Esophagus muscularis mucosa (tissue), 4 donors: ENCODE measurements around the gene NIPSNAP2. TPM values are rescaled to one million over a fixed set of nuclear protein-coding genes. Genes with fewer than 3 reads are reported as not detected.

Experiments
- DNase-seq: peaks from one replicate; pipeline ENCODE4 v3.0.0-alpha.2; 2017; ENCODE audit errors: extremely low spot score
- H3K27ac ChIP-seq, 4 donors: fragments of 200-600 bp; sonication (generic); replicated peaks in 1 of 4; 1 replicate in 3 of 4; 2 replicates in 1 of 4; pipeline ENCODE4 v1.5.1; 2016 to 2019; ENCODE audit warnings: mild to moderate bottlenecking in 1 of 4
- H3K27me3 ChIP-seq, 4 donors: fragments of 200-600 bp; sonication (generic); one replicate each; pipeline versions ENCODE4 v1.5.1 to v1.6.0; 2016 to 2019
- H3K36me3 ChIP-seq, 4 donors: fragments of 200-600 bp; sonication (generic); one replicate each; pipeline ENCODE4 v1.5.1; 2016 to 2019
- H3K4me1 ChIP-seq, 4 donors: fragments of 200-600 bp; sonication (generic); one replicate each; pipeline ENCODE4 v1.5.1; 2016 to 2019
- H3K4me3 ChIP-seq, 4 donors: fragments of 200-600 bp; sonication (generic); 1 replicate in 2 of 4; 2 replicates in 2 of 4; pipeline ENCODE4 v1.5.1; 2016 to 2019; ENCODE audit warnings: mild to moderate bottlenecking in 4 of 4, moderate library complexity in 1 of 4
- H3K9me3 ChIP-seq, 4 donors: fragments of 200-600 bp; sonication (generic); 1 replicate in 3 of 4; 2 replicates in 1 of 4; pipeline ENCODE4 v1.5.1; 2016 to 2019
- EP300 ChIP-seq: sonication (generic); formaldehyde crosslinking; IDR thresholded peaks from one replicate; pipeline ENCODE4 v1.6.1; 2017; ENCODE audit warnings: antibody characterized with exemption
- POLR2A ChIP-seq: fragments of 450-650 bp; IDR thresholded peaks from one replicate; pipeline ENCODE4 v1.6.1; 2017; ENCODE audit warnings: antibody characterized with exemption, moderate library complexity, mild to moderate bottlenecking, low read depth
- POLR2AphosphoS5 ChIP-seq, 2 donors: sonication (generic); formaldehyde crosslinking; IDR thresholded peaks; one replicate each; pipeline ENCODE4 v1.6.1; 2017; ENCODE audit warnings: antibody characterized with exemption in 2 of 2
- WGBS: methylation state at CpG from one replicate; pipeline ENCODE4 v1.1.5; 2018; 5-methylcytosine and 5-hydroxymethylcytosine counted together
- intact Hi-C: fragments of 100-400 bp; cut with DNase I; formaldehyde crosslinking; loops from one replicate; pipeline ENCODE4 v1.15.1; 2023
- total RNA-seq, 4 donors: library from RNA; depleted of rRNA; stranded (reverse); fragments of >200 nt; gene quantifications; one replicate each; pipeline versions ENCODE4 v1.1.0 to v1.2.1, GENCODE V29; 2016
- TF ChIP-seq, protein P1 (sequence below), 3 experiments: fragments of 200-600 bp in 2 of 3; fragments of 450-650 bp in 1 of 3; sonication (generic) in 2 of 3; IDR thresholded peaks; one replicate each; pipeline ENCODE4 v1.5.1; 2017 to 2019; ENCODE audit warnings: antibody characterized with exemption in 3 of 3, mild to moderate bottlenecking in 2 of 3, moderate library complexity in 1 of 3

Gene NIPSNAP2
- total RNA-seq, 4 donors from 2014 or later: 93.3 to 131 (median 116) TPM

DNA sequence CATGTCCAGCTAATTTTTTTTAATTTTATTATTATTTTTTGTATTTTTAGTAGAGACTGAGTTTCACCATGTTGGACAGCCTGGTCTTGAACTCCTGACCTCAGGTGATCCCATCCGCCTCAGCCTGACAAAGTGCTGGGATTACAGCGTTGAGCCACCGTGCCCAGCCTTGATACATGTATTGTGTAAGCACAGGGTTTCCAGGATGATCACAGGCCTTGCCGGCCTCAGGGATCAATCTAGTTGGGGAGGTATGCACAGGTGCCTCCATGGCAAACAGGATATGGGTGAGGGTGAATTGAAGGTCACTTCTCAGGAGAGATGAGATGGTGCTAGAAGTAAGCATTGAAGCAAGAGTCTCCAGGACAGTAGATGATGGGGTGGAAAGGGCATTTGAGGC is 7.2 kb upstream of the NIPSNAP2 start:
- no peak overlapping the region for H3K27ac ChIP-seq
- H3K36me3 ChIP-seq: peaks cover 4 to 37% (median 28%) of the 10 kb centered on the region in 4 donors
- WGBS: 84% methylated on average over 4 of the region's 4 CpGs
- H3K4me1 ChIP-seq: peaks cover 7 to 24% (median 10%) of the 10 kb centered on the region in 4 donors
- no peak for DNase-seq
- no peaks in the 10 kb centered on the region for H3K9me3 ChIP-seq
- no peaks in the 10 kb centered on the region for H3K27me3 ChIP-seq
- TF ChIP-seq EP300 (no peak), POLR2A (no peak), POLR2AphosphoS5 (IDR thresholded peaks at IDR 0.05) (no peak)
- TF ChIP-seq, protein P1, sequence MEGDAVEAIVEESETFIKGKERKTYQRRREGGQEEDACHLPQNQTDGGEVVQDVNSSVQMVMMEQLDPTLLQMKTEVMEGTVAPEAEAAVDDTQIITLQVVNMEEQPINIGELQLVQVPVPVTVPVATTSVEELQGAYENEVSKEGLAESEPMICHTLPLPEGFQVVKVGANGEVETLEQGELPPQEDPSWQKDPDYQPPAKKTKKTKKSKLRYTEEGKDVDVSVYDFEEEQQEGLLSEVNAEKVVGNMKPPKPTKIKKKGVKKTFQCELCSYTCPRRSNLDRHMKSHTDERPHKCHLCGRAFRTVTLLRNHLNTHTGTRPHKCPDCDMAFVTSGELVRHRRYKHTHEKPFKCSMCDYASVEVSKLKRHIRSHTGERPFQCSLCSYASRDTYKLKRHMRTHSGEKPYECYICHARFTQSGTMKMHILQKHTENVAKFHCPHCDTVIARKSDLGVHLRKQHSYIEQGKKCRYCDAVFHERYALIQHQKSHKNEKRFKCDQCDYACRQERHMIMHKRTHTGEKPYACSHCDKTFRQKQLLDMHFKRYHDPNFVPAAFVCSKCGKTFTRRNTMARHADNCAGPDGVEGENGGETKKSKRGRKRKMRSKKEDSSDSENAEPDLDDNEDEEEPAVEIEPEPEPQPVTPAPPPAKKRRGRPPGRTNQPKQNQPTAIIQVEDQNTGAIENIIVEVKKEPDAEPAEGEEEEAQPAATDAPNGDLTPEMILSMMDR (IDR thresholded peaks at IDR 0.05): no peak
- no peak overlapping the region for H3K4me3 ChIP-seq
- intact Hi-C loops: no loop called here

DNA sequence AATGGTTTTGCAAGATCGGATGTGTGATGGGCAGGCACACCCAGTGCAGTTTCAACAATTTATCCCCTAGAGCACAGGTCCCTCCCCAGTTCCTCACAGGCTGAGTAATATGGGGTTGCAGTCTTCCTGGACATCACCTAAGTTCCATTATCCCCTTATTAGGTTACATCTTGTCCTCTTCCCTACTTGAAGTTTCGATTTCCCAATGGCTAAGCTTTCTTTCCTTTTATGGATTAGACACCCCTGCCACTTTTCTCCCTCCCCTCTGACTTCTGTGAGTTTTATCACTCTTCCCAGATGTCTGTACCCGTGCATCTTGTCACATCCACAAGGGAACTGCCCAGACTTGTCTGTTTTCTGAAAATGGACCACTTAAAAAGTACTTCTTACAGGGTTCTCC is 2.4 kb upstream of the NIPSNAP2 start:
- Histone ChIP-seq H3K4me3 (no peak overlapping the region), H3K36me3 (peaks cover 0 to 7% (median 2%) of the 10 kb centered on the region in 4 donors), H3K27me3 (no peaks in the 10 kb centered on the region), H3K9me3 (no peaks in the 10 kb centered on the region), H3K4me1 (peaks cover 28 to 40% (median 37%) of the 10 kb centered on the region in 4 donors), H3K27ac (peak overlapping the region; percentile 95 to 99 (median 96))
- 61% methylated on average over 3 of the region's 3 CpGs for WGBS
- intact Hi-C loops: loop anchor here (5.0 to 10.0 kb wide), 4 partner anchors 75 to 597 kb away; partner anchors contain the start of genes CCT6A, LANCL2, PSPH and ZNF713
- DNase-seq: no peak
- TF ChIP-seq POLR2AphosphoS5 (IDR thresholded peaks at IDR 0.05) (no peak), EP300 (no peak), POLR2A (no peak)
- TF ChIP-seq, protein P1 (IDR thresholded peaks at IDR 0.05): no peak

DNA sequence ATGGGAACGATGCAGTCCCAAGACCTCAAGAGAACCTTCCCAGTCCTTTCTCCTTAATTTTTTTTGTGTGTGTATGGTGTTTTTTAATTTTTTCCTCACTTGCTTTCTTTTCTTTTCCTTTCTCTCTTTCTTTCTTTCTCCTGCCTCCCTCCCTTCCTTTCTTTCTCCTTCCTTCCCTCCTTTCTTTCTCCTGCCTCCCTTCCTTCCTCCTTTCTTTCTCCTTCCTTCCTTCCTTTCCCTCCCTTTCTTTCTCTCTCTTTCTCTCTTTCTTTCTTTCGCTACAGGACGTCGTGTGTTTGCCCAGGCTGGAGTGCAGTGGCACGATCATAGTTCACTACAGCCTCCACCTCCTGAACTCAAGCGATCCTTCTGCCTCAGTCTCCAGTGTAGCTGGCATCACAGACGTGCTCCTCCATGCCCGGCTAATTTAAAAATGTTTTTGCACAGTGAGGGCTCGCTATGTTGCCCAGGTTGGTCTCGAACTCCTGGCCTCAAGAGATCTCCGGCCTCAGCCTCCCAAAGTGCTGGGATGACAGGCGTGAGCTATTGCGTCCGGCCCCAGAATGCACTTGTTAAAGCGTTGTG is 709 bp upstream of the NIPSNAP2 start:
- peak overlapping the region; percentile 95 to 99 (median 96) for H3K27ac ChIP-seq
- peak overlapping the region; percentile 71 to 92 (median 76) for H3K4me3 ChIP-seq
- H3K9me3 ChIP-seq: no peaks in the 10 kb centered on the region
- DNase-seq: no peak
- 72% methylated on average over 15 of the region's 15 CpGs for WGBS
- H3K36me3 ChIP-seq: peaks cover 0 to 14% (median 2%) of the 10 kb centered on the region in 4 donors
- TF ChIP-seq EP300 (no peak), POLR2A (no peak)
- TF ChIP-seq, protein P1 (IDR thresholded peaks at IDR 0.05): no peak
- H3K4me1 ChIP-seq: peaks cover 28 to 53% (median 44%) of the 10 kb centered on the region in 4 donors
- H3K27me3 ChIP-seq: no peaks in the 10 kb centered on the region
- intact Hi-C loops: loop anchor here (5.0 to 10.0 kb wide), 4 partner anchors 76 to 599 kb away; partner anchors contain the start of genes CCT6A, LANCL2, PSPH and ZNF713

DNA sequence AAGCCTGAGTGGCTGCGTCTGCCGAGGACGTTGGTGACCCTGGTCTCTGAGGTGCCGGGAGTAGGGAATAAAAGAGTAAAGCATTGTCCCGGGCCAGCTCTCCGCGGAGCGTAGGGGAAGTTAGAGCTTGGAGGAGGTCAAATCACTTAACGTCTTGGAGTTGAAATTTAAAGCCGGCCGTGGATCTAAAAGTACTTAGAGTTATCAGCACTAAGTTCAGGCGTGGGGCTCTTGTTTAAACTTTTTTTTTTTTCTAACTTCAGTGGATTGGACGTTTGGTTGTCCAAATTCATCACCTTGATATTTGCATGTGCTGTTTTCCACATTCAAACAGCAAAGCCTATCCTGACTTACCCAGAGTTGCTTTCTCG is 700 bp downstream of the NIPSNAP2 start:
- intact Hi-C loops: loop anchor here (10.0 kb wide), 2 partner anchors 90 to 600 kb away; partner anchors contain the start of genes CCT6A, LANCL2 and PSPH
- TF ChIP-seq EP300: no peak
- TF ChIP-seq, protein P1 (IDR thresholded peaks at IDR 0.05): no peak
- no peak for TF ChIP-seq POLR2AphosphoS5 (IDR thresholded peaks at IDR 0.05)
- no peak for TF ChIP-seq POLR2A
- no peaks in the 10 kb centered on the region for H3K9me3 ChIP-seq
- H3K4me1 ChIP-seq: peaks cover 28 to 62% (median 46%) of the 10 kb centered on the region in 4 donors
- no peaks in the 10 kb centered on the region for H3K27me3 ChIP-seq
- peak; percentile 94 for DNase-seq
- H3K4me3 ChIP-seq: peak overlapping the region; percentile 71 to 92 (median 76)
- 3% methylated on average over 11 of the region's 14 CpGs for WGBS
- H3K27ac ChIP-seq: peak overlapping the region; percentile 95 to 99 (median 96)
- H3K36me3 ChIP-seq: peaks cover 0 to 26% (median 2%) of the 10 kb centered on the region in 4 donors
